ENCODE results near the gene NTM. TPM values are rescaled to one million over a fixed set of nuclear protein-coding genes. Genes with fewer than 3 reads are reported as not detected.

NTM gene
- total and polyA plus RNA-seq, 2 experiments from 2014 or later, result 25.9 to 49.0 TPM

- in situ Hi-C loops (cut with MboI), result no loop called here
- peaks cover 40% of the 10 kb centered on the region; the same call in 1 of the 2 replicates for H3K27me3 ChIP-seq (replicated peaks; ENCODE audit: insufficient read depth)
- TF ChIP-seq EZH2 (IDR thresholded peaks at IDR 0.05; ENCODE audit: insufficient read depth, poor library complexity, severe bottlenecking), result no peak
- no peak for TF ChIP-seq EZH2phosphoT487 (IDR thresholded peaks at IDR 0.05; ENCODE audit: insufficient read depth, low read depth)
Measured at GRCh38 chr11:131824771-131825170, 454.4 kb downstream of the NTM start.

GRCh38 chr11:131827430-131827829, 457.0 kb downstream of the NTM start:
- no peak for DNase-seq
- H3K9me2 ChIP-seq (ENCODE audit: insufficient read depth), result no peaks in the 10 kb centered on the region
- no peaks in the 10 kb centered on the region for H3F3A ChIP-seq (ENCODE audit: insufficient read depth)
- H3K27ac ChIP-seq, result no peak overlapping the region
- no peaks in the 10 kb centered on the region for H4K20me1 ChIP-seq (ENCODE audit: insufficient read depth)
- no peaks in the 10 kb centered on the region for H3K79me2 ChIP-seq (ENCODE audit: insufficient read depth)
- H3K9me3 ChIP-seq (ENCODE audit: low read depth), result no peaks in the 10 kb centered on the region
- no peak overlapping the region for H3K4me3 ChIP-seq
- no peaks in the 10 kb centered on the region for H3K4me1 ChIP-seq (ENCODE audit: insufficient read depth)
- in situ Hi-C loops (cut with MboI), result no loop called here
- no peak overlapping the region for H2AFZ ChIP-seq
- no peak overlapping the region for H3K9ac ChIP-seq
- no peak overlapping the region for H3K4me2 ChIP-seq (ENCODE audit: unreplicated experiment)
- WGBS, 2 experiments (ENCODE audit: low coverage in 1 of 2, low lambda C conversion rate in 2 of 2, missing lambda C conversion rate in 2 of 2), result 88 to 89% methylated on average over 1 of the region's 1 CpG
- peaks cover 26% of the 10 kb centered on the region; the same call in 1 of the 2 replicates for H3K27me3 ChIP-seq (replicated peaks; ENCODE audit: insufficient read depth)
- H3K36me3 ChIP-seq (ENCODE audit: low read depth), result no peaks in the 10 kb centered on the region
- no peak for TF ChIP-seq EZH2 (IDR thresholded peaks at IDR 0.05; ENCODE audit: insufficient read depth, poor library complexity, severe bottlenecking)
- TF ChIP-seq EZH2phosphoT487 (IDR thresholded peaks at IDR 0.05; ENCODE audit: insufficient read depth, low read depth), result no peak

More at GRCh38 chr11:131824771-131825170, 454.4 kb downstream of the NTM start:
- no peaks in the 10 kb centered on the region for H3K4me1 ChIP-seq (ENCODE audit: insufficient read depth)
- DNase-seq, result peak; percentile 85
- no peaks in the 10 kb centered on the region for H3K9me3 ChIP-seq (ENCODE audit: low read depth)
- H4K20me1 ChIP-seq (ENCODE audit: insufficient read depth), result no peaks in the 10 kb centered on the region
- H3F3A ChIP-seq (ENCODE audit: insufficient read depth), result no peaks in the 10 kb centered on the region
- 5 to 13% methylated on average over 3 of the region's 3 CpGs for WGBS, 2 experiments (ENCODE audit: low coverage in 1 of 2, low lambda C conversion rate in 2 of 2, missing lambda C conversion rate in 2 of 2)
- no peak overlapping the region for H3K4me2 ChIP-seq (ENCODE audit: unreplicated experiment)
- no peaks in the 10 kb centered on the region for H3K9me2 ChIP-seq (ENCODE audit: insufficient read depth)
- H3K27ac ChIP-seq, result no peak overlapping the region
- no peak overlapping the region for H2AFZ ChIP-seq
- no peaks in the 10 kb centered on the region for H3K79me2 ChIP-seq (ENCODE audit: insufficient read depth)
- no peak overlapping the region for H3K9ac ChIP-seq
- no peaks in the 10 kb centered on the region for H3K36me3 ChIP-seq (ENCODE audit: low read depth)
- H3K4me3 ChIP-seq, result no peak overlapping the region

- Histone ChIP-seq H3K9me2 (ENCODE audit: insufficient read depth) (no peaks in the 10 kb centered on the region), H2AFZ (no peak overlapping the region), H3K36me3 (ENCODE audit: low read depth) (no peaks in the 10 kb centered on the region), H3K4me1 (ENCODE audit: insufficient read depth) (no peaks in the 10 kb centered on the region), H3K27ac (no peak overlapping the region), H4K20me1 (ENCODE audit: insufficient read depth) (no peaks in the 10 kb centered on the region), H3F3A (ENCODE audit: insufficient read depth) (no peaks in the 10 kb centered on the region), H3K4me2 (ENCODE audit: unreplicated experiment) (no peak overlapping the region), H3K27me3 (replicated peaks; ENCODE audit: insufficient read depth) (0 out of 2 replicates have a peak, but pooled peaks cover 8% of the 10 kb centered on the region), H3K9me3 (ENCODE audit: low read depth) (no peaks in the 10 kb centered on the region), H3K9ac (no peak overlapping the region), H3K4me3 (no peak overlapping the region), H3K79me2 (ENCODE audit: insufficient read depth) (no peaks in the 10 kb centered on the region)
- in situ Hi-C loops (cut with MboI), result no loop called here
- WGBS, 2 experiments (ENCODE audit: low coverage in 1 of 2, low lambda C conversion rate in 2 of 2, missing lambda C conversion rate in 2 of 2), result 86 to 90% methylated on average over 1 of the region's 1 CpG
- TF ChIP-seq EZH2phosphoT487 (IDR thresholded peaks at IDR 0.05; ENCODE audit: insufficient read depth, low read depth), result no peak
- no peak for TF ChIP-seq EZH2 (IDR thresholded peaks at IDR 0.05; ENCODE audit: insufficient read depth, poor library complexity, severe bottlenecking)
- no peak for DNase-seq
Measured at GRCh38 chr11:131829725-131830124, 459.3 kb downstream of the NTM start.

GRCh38 chr11:131832079-131832478, 461.7 kb downstream of the NTM start:
- Histone ChIP-seq H3K9me2 (ENCODE audit: insufficient read depth) (no peaks in the 10 kb centered on the region), H3K36me3 (ENCODE audit: low read depth) (no peaks in the 10 kb centered on the region), H3K9ac (no peak overlapping the region), H3K9me3 (ENCODE audit: low read depth) (no peaks in the 10 kb centered on the region), H3K27me3 (replicated peaks; ENCODE audit: insufficient read depth) (0 out of 2 replicates have a peak, but pooled peaks cover 2% of the 10 kb centered on the region), H3K4me2 (ENCODE audit: unreplicated experiment) (no peak overlapping the region), H4K20me1 (ENCODE audit: insufficient read depth) (no peaks in the 10 kb centered on the region), H3K4me1 (ENCODE audit: insufficient read depth) (no peaks in the 10 kb centered on the region), H2AFZ (no peak overlapping the region), H3K79me2 (ENCODE audit: insufficient read depth) (no peaks in the 10 kb centered on the region), H3K4me3 (no peak overlapping the region), H3K27ac (no peak overlapping the region), H3F3A (ENCODE audit: insufficient read depth) (no peaks in the 10 kb centered on the region)
- WGBS, 2 experiments (ENCODE audit: low coverage in 1 of 2, low lambda C conversion rate in 2 of 2, missing lambda C conversion rate in 2 of 2), result 76 to 77% methylated on average over 4 of the region's 4 CpGs
- TF ChIP-seq EZH2 (IDR thresholded peaks at IDR 0.05; ENCODE audit: insufficient read depth, poor library complexity, severe bottlenecking), result no peak
- no peak for TF ChIP-seq EZH2phosphoT487 (IDR thresholded peaks at IDR 0.05; ENCODE audit: insufficient read depth, low read depth)
- in situ Hi-C loops (cut with MboI), result no loop called here
- no peak for DNase-seq

GRCh38 chr11:131833366-131833765, 463.0 kb downstream of the NTM start:
- no peaks in the 10 kb centered on the region for H3K9me2 ChIP-seq (ENCODE audit: insufficient read depth)
- H3K9ac ChIP-seq, result no peak overlapping the region
- no peaks in the 10 kb centered on the region for H3K36me3 ChIP-seq (ENCODE audit: low read depth)
- no peak for DNase-seq
- H3K4me1 ChIP-seq (ENCODE audit: insufficient read depth), result no peaks in the 10 kb centered on the region
- no peaks in the 10 kb centered on the region for H3F3A ChIP-seq (ENCODE audit: insufficient read depth)
- WGBS, 2 experiments (ENCODE audit: low coverage in 1 of 2, low lambda C conversion rate in 2 of 2, missing lambda C conversion rate in 2 of 2), result 57 to 69% methylated on average over 2 of the region's 2 CpGs
- no peak overlapping the region for H2AFZ ChIP-seq
- H3K4me2 ChIP-seq (ENCODE audit: unreplicated experiment), result no peak overlapping the region
- H4K20me1 ChIP-seq (ENCODE audit: insufficient read depth), result no peaks in the 10 kb centered on the region
- no peak overlapping the region for H3K4me3 ChIP-seq
- H3K27me3 ChIP-seq (replicated peaks; ENCODE audit: insufficient read depth), result no peaks in the 10 kb centered on the region
- in situ Hi-C loops (cut with MboI), result no loop called here
- TF ChIP-seq EZH2 (IDR thresholded peaks at IDR 0.05; ENCODE audit: insufficient read depth, poor library complexity, severe bottlenecking), result no peak
- no peak for TF ChIP-seq EZH2phosphoT487 (IDR thresholded peaks at IDR 0.05; ENCODE audit: insufficient read depth, low read depth)
- no peak overlapping the region for H3K27ac ChIP-seq
- no peaks in the 10 kb centered on the region for H3K9me3 ChIP-seq (ENCODE audit: low read depth)
- no peaks in the 10 kb centered on the region for H3K79me2 ChIP-seq (ENCODE audit: insufficient read depth)

All from GM23248 (cell line).